ENCODE data around the gene TYK2.

The TYK2 gene

GRCh38 chr19:10318807-10319682 is 61.3 kb downstream of the TYK2 start:
- Histone ChIP-seq H3K36me3 (ENCODE audit: control insufficient read depth in 1 of 2, insufficient read depth in 2 of 2, low read depth in 1 of 2, low read length in 2 of 2) (peaks cover 61 to 80% of the 10 kb centered on the region in 2 experiments), H4K91ac (ENCODE audit: low read length) (peak overlapping the region; percentile 7), H2BK120ac (ENCODE audit: low read depth, low read length) (no peak overlapping the region), H3K4ac (ENCODE audit: low read depth in 1 of 2, low read length in 2 of 2) (no peak overlapping the region), H4K8ac (ENCODE audit: low read length) (no peak overlapping the region), H3K4me1 (ENCODE audit: control insufficient read depth, insufficient read depth, low read depth, low read length) (peaks cover 14% of the 10 kb centered on the region), H2BK12ac (ENCODE audit: low read length in 2 of 2) (no peak overlapping the region), H3K4me3 (ENCODE audit: insufficient read depth in 1 of 2, low read depth in 1 of 2, low read length in 2 of 2) (no peak overlapping the region), H3K27me3 (ENCODE audit: control insufficient read depth in 1 of 2, insufficient read depth in 1 of 2, low read length in 2 of 2) (no peaks in the 10 kb centered on the region), H3K9me3 (ENCODE audit: control insufficient read depth, low read length) (no peaks in the 10 kb centered on the region), H3K23ac (ENCODE audit: low read length in 2 of 2) (no peak overlapping the region), H2AK5ac (ENCODE audit: low read length, severe bottlenecking) (no peak overlapping the region), H3K14ac (ENCODE audit: low read length in 2 of 2) (no peak overlapping the region), H3K79me1 (replicated peaks; ENCODE audit: low read length, poor library complexity, severe bottlenecking) (peaks cover 48% of the 10 kb centered on the region), H2BK5ac (ENCODE audit: low read depth, low read length, poor library complexity, severe bottlenecking) (no peak overlapping the region), H2BK15ac (ENCODE audit: low read depth, poor library complexity, severe bottlenecking) (no peak overlapping the region), H3K18ac (ENCODE audit: low read depth in 1 of 2, low read length in 2 of 2) (no peak overlapping the region), H3K4me2 (ENCODE audit: low read length, poor library complexity, severe bottlenecking) (no peak overlapping the region), H3K9ac (ENCODE audit: low read length) (no peak overlapping the region), H3K27ac (ENCODE audit: low read length, poor library complexity, severe bottlenecking) (no peak overlapping the region), H2AFZ (ENCODE audit: low read depth, low read length) (no peak overlapping the region)
- WGBS: 96% methylated on average over 12 of the region's 13 CpGs
- no peak for DNase-seq

DNA sequence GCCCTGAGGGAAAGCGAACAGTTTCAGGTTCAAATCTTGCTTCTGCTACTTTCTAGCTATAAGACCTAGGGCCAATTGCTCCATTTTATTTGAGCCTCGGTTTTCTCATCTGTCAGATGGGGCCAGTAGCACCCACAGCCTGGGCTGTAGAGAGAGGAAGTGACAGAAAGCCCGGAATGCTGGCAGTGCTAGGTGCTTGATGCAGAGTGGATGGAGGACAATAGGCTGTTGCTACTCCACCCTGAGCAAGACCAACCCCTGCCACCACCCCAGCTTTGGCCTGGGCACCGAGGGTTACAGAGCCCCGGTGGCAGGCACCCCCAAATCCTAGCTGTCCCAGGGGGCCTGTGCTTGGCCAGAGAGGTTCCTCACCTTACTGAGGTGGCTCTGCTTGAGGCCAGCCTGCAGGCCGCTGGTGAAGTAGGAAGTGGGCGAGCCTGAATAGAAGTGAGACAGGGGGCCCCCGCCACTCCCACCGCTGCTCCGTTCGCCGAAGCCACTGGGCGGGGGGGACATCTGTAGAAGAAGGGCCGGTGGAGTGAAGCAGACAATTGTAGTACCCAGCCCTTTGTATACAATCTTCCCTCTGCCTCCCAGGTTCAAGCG is 62.4 kb downstream of the TYK2 start:
- Histone ChIP-seq H3K4me2 (ENCODE audit: low read length, poor library complexity, severe bottlenecking) (no peak overlapping the region), H3K4ac (ENCODE audit: low read depth in 1 of 2, low read length in 2 of 2) (no peak overlapping the region), H4K91ac (ENCODE audit: low read length) (no peak overlapping the region), H3K9me3 (ENCODE audit: control insufficient read depth, low read length) (no peaks in the 10 kb centered on the region), H3K9ac (ENCODE audit: low read length) (no peak overlapping the region), H2AK5ac (ENCODE audit: low read length, severe bottlenecking) (no peak overlapping the region), H2BK120ac (ENCODE audit: low read depth, low read length) (no peak overlapping the region), H2BK15ac (ENCODE audit: low read depth, poor library complexity, severe bottlenecking) (no peak overlapping the region), H3K18ac (ENCODE audit: low read depth in 1 of 2, low read length in 2 of 2) (no peak overlapping the region), H3K23ac (ENCODE audit: low read length in 2 of 2) (no peak overlapping the region), H3K4me1 (ENCODE audit: control insufficient read depth, insufficient read depth, low read depth, low read length) (peaks cover 14% of the 10 kb centered on the region), H2AFZ (ENCODE audit: low read depth, low read length) (no peak overlapping the region), H2BK12ac (ENCODE audit: low read length in 2 of 2) (no peak overlapping the region), H2BK5ac (ENCODE audit: low read depth, low read length, poor library complexity, severe bottlenecking) (no peak overlapping the region), H4K8ac (ENCODE audit: low read length) (no peak overlapping the region), H3K27me3 (ENCODE audit: control insufficient read depth in 1 of 2, insufficient read depth in 1 of 2, low read length in 2 of 2) (no peaks in the 10 kb centered on the region), H3K14ac (ENCODE audit: low read length in 2 of 2) (no peak overlapping the region), H3K27ac (ENCODE audit: low read length, poor library complexity, severe bottlenecking) (no peak overlapping the region), H3K36me3 (ENCODE audit: control insufficient read depth in 1 of 2, insufficient read depth in 2 of 2, low read depth in 1 of 2, low read length in 2 of 2) (peaks cover 56 to 69% of the 10 kb centered on the region in 2 experiments), H3K79me1 (replicated peaks; ENCODE audit: low read length, poor library complexity, severe bottlenecking) (peaks cover 43% of the 10 kb centered on the region), H3K4me3 (ENCODE audit: insufficient read depth in 1 of 2, low read depth in 1 of 2, low read length in 2 of 2) (no peak overlapping the region)
- 98% methylated on average over 10 of the region's 15 CpGs for WGBS
- no peak for DNase-seq

DNA sequence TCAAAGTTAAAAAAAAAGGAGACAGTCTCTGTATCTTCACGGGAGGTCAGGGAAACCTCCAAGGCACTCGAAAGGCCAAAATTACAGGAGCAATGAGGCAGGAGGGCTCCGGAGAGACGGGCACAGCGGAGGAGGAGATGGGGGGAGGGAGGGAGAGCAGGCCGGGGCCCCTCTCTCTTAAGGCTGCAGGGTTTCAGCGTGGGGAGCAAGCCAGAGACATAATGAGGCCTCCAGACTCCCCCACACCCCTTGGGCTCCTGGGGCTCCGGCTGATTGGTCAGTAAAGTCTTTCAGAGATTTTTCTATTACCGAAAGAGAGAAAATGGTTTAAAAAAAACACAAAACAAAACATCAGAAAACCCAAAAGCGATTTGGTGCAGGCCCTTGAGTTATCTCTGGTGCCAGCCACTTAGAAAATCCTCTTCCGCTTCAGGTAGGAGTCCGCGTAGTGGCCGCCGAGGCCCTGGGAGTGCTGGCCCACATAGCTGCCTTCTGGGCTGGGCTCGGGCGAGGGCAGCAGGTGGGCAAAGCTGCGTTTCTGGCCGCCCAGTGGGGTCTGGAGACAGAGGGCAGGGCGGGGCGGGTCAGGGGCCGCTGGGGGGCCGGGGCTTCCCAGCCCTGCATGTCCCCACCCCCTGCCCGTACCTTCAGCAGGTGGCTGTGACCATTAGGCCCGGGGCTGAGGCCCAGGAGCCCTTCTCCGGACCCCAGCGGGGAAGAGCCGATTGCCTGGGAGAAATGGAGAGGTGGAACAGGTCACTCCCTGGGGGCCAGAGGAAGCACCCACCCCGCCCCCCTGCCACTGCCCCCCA is 63.1 kb downstream of the TYK2 start:
- no peak overlapping the region for H4K91ac ChIP-seq (ENCODE audit: low read length)
- H3K79me1 ChIP-seq (replicated peaks; ENCODE audit: low read length, poor library complexity, severe bottlenecking): peaks cover 37% of the 10 kb centered on the region
- no peak overlapping the region for H3K4me3 ChIP-seq (ENCODE audit: insufficient read depth in 1 of 2, low read depth in 1 of 2, low read length in 2 of 2)
- H3K4ac ChIP-seq (ENCODE audit: low read depth in 1 of 2, low read length in 2 of 2): no peak overlapping the region
- H3K4me2 ChIP-seq (ENCODE audit: low read length, poor library complexity, severe bottlenecking): no peak overlapping the region
- H3K4me1 ChIP-seq (ENCODE audit: control insufficient read depth, insufficient read depth, low read depth, low read length): peaks cover 12% of the 10 kb centered on the region
- no peak overlapping the region for H2AFZ ChIP-seq (ENCODE audit: low read depth, low read length)
- H2BK5ac ChIP-seq (ENCODE audit: low read depth, low read length, poor library complexity, severe bottlenecking): no peak overlapping the region
- H3K18ac ChIP-seq (ENCODE audit: low read depth in 1 of 2, low read length in 2 of 2): no peak overlapping the region
- 94% methylated on average over 28 of the region's 29 CpGs for WGBS
- no peak overlapping the region for H2BK120ac ChIP-seq (ENCODE audit: low read depth, low read length)
- H3K27me3 ChIP-seq (ENCODE audit: control insufficient read depth in 1 of 2, insufficient read depth in 1 of 2, low read length in 2 of 2): no peaks in the 10 kb centered on the region
- H2BK15ac ChIP-seq (ENCODE audit: low read depth, poor library complexity, severe bottlenecking): no peak overlapping the region
- no peak overlapping the region for H3K9ac ChIP-seq (ENCODE audit: low read length)
- DNase-seq: no peak
- H2AK5ac ChIP-seq (ENCODE audit: low read length, severe bottlenecking): no peak overlapping the region
- no peak overlapping the region for H4K8ac ChIP-seq (ENCODE audit: low read length)
- peaks cover 49 to 62% of the 10 kb centered on the region in 2 experiments for H3K36me3 ChIP-seq (ENCODE audit: control insufficient read depth in 1 of 2, insufficient read depth in 2 of 2, low read depth in 1 of 2, low read length in 2 of 2)
- no peaks in the 10 kb centered on the region for H3K9me3 ChIP-seq (ENCODE audit: control insufficient read depth, low read length)
- no peak overlapping the region for H3K14ac ChIP-seq (ENCODE audit: low read length in 2 of 2)
- H3K27ac ChIP-seq (ENCODE audit: low read length, poor library complexity, severe bottlenecking): no peak overlapping the region
- H2BK12ac ChIP-seq (ENCODE audit: low read length in 2 of 2): no peak overlapping the region
- no peak overlapping the region for H3K23ac ChIP-seq (ENCODE audit: low read length in 2 of 2)
